CD4-positive, alpha-beta T cell treated with Interleukin-2 at 100 ng/mL for 4 hours (primary cell): ENCODE results near the gene CENPT.

Source experiments
- DNase-seq: peaks from one replicate; pipeline ENCODE4 v3.0.0-alpha.2; 2020; ENCODE audit warnings: low spot score

The CENPT gene, protein sequence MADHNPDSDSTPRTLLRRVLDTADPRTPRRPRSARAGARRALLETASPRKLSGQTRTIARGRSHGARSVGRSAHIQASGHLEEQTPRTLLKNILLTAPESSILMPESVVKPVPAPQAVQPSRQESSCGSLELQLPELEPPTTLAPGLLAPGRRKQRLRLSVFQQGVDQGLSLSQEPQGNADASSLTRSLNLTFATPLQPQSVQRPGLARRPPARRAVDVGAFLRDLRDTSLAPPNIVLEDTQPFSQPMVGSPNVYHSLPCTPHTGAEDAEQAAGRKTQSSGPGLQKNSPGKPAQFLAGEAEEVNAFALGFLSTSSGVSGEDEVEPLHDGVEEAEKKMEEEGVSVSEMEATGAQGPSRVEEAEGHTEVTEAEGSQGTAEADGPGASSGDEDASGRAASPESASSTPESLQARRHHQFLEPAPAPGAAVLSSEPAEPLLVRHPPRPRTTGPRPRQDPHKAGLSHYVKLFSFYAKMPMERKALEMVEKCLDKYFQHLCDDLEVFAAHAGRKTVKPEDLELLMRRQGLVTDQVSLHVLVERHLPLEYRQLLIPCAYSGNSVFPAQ

GRCh38 chr16:67847064-67847861, at the start of gene CENPT:
Gene CENPT (minus strand): TSS chr16:67847693. CDS start chr16:67833859, 13,834 bp downstream.
- no peak for DNase-seq

- no peak for DNase-seq
These were observed 49.7 kb upstream of the CENPT start for GRCh38 chr16:67897231-67897630.

DNA sequence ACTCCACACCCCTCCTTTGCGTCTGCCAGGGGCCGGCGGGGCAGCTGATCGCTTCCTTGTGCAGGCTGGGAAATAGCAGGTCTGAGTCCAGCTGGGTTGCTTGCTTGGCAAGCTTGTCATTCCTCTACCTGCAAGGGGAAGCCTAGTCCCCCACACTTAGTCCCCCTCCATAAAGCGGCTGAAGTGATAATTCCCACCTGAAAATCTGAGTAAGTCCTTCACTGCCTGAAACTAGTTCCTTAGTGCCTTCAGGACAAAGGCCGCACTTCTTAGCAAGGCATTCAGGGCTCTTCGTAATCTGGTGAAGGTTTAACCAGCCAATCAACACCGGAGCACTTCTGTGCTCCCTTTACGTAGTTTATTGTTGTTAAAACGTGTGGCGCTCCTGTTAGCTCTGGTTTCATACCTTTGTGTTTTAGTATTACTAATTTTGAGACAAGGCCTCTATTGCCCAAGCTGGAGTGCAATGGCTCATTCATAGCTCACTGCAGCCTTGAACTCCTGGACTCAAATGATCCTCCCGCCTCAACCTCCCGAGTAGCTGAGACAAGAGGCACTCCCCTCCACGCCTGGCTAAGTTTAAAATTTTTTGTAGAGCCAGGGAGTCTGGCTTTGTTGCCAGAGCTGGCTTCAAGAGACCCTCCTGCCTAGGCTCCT, 46.4 kb upstream of the CENPT start:
- no peak for DNase-seq

DNA sequence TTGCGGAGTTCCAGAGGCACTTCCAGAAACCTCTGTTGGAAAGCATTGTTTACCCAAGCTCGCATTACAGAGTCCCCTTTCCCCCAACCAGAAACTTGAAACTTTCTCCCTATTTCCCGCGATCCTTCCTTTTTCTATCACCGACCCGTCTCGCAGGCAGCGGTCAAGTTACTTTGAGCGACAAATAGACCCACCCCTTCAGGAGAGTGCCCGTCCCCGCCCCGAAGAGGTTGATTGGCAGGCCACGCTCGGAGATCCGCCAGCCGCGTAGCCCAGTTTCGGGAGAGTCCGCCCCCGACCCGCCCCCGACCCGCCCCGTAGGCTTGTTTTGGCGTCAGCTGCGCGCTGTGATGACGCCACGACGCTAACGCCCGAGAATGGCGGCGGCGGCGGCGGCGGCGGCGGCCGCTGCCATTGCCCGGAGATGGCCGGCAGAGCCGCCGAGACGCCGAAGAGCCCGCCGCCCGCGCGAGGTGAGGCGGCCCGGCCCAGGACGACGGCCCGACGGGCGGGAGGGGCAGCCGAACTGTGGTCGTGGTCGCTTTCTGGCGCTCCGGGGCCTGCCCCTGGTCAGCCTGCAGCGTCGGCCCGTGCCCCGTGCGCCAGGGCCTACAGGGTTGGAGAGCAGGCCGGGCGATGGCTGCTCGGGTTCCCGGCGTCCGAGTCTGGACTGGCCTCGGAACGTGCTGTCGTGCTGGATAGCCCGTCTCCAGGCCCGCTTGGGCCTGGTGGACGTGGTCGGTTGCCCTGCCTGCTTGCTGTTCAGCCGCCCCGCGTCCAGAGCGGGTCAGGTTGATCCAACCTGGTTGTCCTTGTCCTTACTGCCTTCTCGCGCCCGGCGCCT, 45.6 kb upstream of the CENPT start, which contains the start of gene PSKH1:
Gene PSKH1 (plus strand): TSS at position 356 of the 844 bp plus-strand sequence. CDS start 15,496 bp downstream, outside the sequence.
- DNase-seq, result peak; percentile 92

DNA sequence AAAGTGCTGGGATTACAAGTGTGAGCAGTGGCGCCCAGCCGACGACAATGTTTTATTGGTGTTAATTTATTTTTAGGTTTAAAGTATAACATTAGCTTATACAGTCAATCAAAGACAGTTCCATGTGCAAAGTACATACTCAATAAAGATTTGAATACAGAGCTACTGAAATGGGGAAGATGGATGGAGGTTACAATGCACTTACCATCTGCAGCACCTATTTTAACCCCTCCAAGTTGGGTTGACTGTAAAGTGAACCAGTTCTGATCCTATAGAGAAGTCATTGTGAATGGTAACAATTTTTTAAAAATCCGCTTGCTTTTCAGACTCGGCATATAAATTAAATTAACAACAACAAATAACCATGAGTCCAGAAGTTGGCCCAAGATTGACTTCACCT, 44.9 kb upstream of the CENPT start:
- no peak for DNase-seq

- no peak for DNase-seq
These were observed 40.8 kb upstream of the CENPT start for GRCh38 chr16:67888331-67888730.

GRCh38 chr16:67886387-67886786, 38.9 kb upstream of the CENPT start:
- DNase-seq, result no peak

DNA sequence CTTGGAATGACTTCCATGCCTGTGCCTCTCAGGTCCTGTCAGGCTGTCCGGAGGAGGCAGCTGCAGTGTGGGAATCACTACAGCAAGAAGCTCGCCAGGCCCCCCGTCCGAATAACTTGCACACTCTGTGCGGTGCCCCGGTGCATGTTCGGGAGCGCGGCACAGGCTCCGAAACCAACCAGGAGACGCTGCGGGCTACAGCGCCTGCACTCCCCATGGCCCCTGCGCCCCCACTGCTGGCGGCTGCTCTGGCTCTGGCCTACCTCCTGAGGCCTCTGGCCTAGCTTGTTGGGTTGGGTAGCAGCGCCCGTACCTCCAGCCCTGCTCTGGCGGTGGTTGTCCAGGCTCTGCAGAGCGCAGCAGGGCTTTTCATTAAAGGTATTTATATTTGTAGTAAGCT, 38.5 kb upstream of the CENPT start:
- no peak for DNase-seq

- DNase-seq, result no peak
These were observed 38.1 kb upstream of the CENPT start for GRCh38 chr16:67885545-67885944.

DNA sequence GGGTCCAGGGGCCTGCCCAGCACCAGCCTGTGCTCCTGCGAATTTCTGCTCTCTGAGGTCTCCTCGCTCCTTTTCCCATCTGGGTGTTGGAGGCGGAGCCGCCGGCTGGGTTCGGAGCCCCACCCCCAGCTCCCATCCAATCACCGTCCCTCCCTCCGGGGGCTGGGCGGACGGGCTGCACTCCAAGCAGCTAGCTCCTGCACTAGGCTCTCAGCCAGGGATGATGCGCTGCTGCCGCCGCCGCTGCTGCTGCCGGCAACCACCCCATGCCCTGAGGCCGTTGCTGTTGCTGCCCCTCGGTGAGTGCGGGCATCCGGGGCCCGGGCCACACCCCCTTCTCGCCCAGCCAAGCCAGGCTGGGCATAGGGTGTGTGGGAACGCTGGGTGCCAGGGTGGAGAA, 37.2 kb upstream of the CENPT start, which contains the start of gene NRN1L:
Gene NRN1L (plus strand): TSS at position 202 of the 400 bp plus-strand sequence. CDS start 19 bp downstream, at position 221.
- DNase-seq, result no peak

DNA sequence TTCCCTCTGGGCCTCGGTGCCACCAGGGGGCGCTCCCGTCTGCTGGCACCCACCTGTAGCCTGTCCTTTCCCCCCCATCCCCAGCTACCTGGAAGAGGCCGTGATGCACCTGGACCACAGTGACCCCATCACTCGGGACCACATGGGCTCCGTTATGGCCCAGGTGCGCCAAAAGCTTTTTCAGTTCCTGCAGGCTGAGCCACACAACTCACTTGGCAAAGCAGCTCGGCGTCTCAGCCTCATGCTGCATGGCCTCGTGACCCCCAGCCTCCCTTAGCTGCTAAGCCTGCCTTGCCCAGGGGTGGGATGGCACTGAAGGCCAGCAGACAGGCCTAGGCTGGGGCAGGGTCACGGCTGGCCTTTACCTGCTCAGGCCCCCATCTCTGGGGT, 36.4 kb upstream of the CENPT start:
- DNase-seq, result peak; percentile 67

DNA sequence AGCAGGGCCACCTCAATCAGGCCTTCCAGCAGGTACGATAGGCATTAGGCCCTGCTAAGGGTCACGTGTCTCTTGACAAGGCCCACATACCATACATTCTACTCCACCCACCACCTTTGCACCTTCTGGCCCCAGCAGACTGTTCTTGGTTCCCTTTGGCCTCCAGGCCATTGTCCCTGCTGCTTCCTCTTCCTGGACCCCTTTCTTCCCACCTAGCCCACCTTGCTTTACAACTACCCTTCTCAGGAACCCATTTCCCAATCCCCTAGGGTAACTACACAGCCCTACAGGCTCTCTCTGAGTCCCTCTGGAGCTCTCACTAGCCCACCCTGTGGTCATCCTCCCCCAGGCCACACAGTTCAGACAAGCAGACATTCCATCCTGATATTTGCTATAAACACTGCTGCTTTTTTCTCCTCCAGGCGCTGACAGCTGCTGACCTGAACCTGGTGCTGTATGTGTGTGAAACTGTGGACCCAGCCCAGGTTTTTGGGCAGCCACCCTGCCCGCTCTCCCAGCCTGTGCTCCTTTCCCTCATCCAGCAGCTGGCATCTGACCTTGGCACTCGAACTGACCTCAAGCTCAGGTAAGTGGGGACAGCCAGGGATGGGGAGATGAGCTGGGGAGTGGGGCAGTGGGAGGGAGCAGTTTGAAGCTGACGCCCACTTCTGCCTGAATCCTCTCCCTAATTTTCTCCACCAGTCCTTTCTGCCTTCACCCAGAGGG, 35.8 kb upstream of the CENPT start:
- DNase-seq, result no peak

GRCh38 chr16:67882374-67883145, 35.1 kb upstream of the CENPT start:
- no peak for DNase-seq

DNA sequence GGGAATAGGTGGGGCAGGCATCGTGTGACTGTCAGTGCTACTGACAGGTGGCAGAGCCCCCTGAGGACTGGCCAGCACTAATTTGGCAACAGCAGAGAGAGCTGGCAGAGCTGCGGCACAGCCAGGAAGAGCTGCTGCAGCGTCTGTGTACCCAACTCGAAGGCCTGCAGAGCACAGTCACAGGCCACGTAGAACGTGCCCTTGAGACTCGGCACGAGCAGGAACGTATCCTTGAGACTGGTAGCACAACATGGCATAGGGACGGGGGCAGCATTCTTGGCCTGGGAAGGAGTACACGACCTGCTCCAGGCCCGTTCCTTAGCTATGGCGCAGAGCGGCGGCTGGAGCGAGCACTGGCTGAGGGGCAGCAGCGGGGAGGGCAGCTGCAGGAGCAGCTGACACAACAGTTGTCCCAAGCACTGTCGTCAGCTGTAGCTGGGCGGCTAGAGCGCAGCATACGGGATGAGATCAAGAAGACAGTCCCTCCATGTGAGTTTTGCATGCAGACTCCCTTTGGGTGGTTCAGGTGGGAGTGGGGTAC, 34.2 kb upstream of the CENPT start:
- no peak for DNase-seq

DNA sequence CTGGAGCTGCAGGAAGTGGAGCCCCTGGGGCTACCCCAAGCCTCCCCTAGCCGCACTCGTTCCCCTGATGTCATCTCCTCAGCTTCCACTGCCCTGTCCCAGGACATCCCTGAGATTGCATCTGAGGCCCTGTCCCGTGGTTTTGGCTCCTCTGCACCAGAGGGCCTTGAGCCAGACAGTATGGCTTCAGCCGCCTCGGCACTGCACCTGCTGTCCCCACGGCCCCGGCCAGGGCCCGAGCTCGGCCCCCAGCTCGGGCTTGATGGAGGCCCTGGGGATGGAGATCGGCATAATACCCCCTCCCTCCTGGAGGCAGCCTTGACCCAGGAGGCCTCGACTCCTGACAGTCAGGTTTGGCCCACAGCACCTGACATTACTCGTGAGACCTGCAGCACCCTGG, 33.1 kb upstream of the CENPT start:
- no peak for DNase-seq

GRCh38 chr16:67879936-67880335, 32.4 kb upstream of the CENPT start:
- DNase-seq, result no peak

DNA sequence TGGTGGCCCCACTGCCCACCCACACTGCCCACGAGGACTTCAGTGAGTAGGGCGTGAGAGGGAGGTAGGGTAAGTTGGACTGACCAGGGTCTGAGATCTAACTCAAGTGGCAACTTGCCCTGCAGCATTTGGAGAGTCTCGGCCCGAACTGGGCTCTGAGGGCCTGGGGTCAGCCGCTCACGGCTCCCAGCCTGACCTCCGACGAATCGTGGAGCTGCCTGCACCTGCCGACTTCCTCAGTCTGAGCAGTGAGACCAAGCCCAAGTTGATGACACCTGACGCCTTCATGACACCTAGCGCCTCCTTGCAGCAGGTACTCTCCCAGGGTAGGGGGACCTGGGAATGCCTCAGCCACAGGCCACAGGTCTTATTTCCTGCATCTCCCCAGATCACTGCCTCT, 32.0 kb upstream of the CENPT start:
- no peak for DNase-seq

- no peak for DNase-seq
These were observed 31.4 kb upstream of the CENPT start for GRCh38 chr16:67878846-67879245.

DNA sequence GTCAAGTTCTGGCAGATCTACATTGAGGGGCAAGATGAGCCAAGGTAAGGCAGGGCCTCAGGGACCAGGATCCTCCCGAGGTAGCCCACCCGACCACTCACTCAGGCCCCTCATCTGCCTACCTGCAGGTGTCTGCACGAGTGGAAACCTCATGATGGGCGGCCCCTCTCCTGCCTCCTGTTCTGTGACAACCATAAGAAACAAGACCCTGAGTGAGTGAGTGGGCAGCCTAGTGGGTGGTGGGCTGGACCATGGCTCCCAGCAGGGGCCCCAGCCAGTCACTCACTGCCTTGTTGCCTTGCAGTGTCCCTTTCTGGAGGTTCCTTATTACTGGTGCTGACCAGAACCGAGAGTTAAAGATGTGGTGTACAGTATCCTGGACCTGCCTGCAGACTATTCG, 30.7 kb upstream of the CENPT start:
- no peak for DNase-seq

DNA sequence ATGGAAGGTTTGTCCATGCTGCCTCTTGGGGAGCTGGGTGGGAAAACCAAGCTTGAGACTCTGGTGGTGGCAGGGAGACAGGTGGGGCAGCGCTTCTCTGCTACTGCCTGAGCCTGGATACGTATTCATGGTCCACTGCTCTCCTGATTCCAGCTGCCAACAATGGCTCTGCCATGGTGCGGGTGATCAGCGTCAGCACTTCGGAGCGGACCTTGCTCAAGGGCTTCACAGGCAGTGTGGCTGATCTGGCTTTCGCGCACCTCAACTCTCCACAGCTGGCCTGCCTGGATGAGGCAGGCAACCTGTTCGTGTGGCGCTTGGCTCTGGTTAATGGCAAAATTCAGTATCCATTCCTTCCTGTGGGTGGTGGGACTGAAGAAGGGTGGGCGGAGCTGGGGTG, 29.6 kb upstream of the CENPT start:
- DNase-seq, result no peak
